GM21526 (cell line): ENCODE data around the gene ZBTB20.
A peak's percentile ranks its signal among the peaks of the same experiment; 100 is the strongest.
"Not testable (repeated sequence)": the region's sequence is repeated elsewhere in the genome, so short reads cannot be mapped to it uniquely, and the experiment has no call there.

Source experiments
- ATAC-seq: cut with Tn5 transposase; IDR thresholded peaks from one replicate; pipeline ENCODE4 v1.9.1; 2021; ENCODE audit warnings: moderate library complexity; ENCODE audit not compliant: unreplicated experiment, low FRiP score

Gene ZBTB20

DNA sequence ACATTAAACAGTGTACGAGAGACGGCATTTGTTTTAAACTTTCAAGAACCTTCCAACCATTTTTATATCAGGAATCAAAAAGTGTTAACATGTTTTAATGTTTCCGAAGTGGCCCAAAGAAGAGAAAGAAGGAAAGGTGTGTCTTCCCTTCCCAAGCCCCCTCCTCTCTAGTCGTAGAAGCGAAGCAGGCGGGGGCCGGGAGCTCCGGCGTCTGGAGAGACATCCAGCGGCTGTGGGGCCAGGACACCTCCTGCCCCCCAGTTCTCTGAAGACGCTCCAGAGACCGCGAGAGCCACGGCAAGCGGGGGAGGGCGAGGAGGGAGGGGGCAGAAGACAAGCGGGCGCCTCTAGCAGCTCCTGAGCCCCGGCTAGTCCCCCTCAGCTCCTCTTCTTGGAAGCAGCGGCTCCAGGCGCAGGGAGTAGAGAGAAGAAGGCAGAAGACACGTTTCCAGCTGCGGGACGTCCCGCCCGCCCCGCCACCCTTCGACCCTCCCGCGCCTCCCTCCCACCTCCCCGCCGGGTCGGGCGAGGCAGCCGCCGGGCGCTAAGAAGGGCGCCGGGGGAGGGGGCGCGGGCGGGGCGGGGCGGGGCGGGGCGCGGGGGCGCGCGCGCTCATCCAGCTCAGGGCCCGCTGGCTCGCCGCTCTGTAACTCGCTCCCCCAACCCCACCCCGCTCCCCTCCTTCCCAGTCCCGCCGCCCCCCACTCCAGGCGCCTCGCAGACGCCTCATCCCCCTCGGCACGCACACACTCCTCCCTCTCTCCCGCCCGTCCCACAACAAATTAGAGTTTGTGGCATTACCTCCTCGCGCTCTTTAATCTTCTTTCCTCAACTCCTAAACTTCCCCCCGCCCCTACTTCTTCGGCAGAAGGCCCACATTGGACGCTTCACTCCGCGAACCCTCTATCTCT, at the start of gene ZBTB20:
Gene ZBTB20, minus strand, starts transcription at position 871 of the 911 bp plus-strand sequence.
- peak; percentile 32 for ATAC-seq

DNA sequence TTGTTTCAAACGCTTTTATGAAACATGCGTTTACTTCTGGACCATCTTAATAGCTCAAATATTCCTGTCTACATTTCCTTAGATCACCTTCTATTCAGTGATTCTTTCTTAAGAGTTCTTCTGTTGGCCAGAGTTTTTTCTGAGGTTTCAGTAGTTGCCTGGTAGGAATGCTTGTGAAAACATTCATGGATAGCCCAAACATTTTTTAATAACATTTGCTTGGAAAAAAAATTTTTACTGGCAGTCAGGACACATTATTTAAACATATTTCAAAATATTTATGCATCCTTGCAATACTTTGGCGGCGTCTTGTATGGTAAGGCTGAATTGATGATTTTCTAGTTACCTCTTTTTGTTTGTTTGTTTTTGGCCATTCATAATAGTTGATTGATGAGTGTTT, 47.4 kb upstream of the ZBTB20 start:
- no peak for ATAC-seq

DNA sequence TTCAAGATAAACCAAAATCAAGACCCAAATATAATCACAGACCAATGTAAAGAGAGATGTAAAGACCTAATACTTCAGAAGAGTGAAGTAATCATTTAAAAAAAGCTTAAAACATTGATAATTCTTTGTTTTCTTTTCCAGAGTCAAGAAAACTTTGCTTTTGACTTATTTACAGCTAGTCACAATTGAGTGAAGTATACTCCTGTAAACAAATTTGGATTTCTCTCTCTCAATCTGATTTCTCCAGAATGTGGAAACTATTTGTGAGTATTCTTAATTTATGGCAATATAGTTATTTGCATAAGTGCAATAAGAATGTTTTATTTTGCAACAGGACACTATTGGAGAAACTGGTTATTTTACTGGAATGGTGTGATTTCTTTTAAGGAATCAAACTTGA, 43.7 kb upstream of the ZBTB20 start:
- no peak for ATAC-seq

DNA sequence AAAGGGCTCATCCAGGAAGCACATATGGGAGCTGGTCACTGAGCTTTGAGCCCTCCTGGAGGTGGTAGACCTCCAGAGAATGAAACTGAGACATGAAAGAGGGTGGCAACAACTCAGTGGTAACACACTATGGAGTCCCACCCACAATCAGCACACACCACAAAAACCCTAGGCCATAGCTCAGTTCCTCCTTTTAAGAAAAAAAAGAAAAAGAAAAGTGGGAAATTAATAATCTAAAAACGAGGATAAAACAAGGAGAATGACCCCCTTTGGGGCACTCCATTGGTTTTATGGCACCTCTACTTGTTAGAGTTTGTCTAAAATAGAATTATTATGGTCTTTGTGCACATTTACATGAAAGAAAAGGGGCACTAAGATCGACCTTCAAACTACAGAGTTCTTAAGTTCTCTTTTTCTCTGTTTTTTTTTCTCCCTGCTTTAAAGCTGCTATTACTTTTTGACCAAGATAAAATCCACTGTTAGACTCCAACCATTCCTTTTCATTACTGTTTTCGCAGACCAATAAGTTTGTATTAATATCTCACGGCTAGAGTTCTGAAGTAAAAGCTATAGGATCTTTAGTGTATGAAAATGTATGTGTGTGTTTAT, 40.2 kb upstream of the ZBTB20 start:
- peak; percentile 100 for ATAC-seq

DNA sequence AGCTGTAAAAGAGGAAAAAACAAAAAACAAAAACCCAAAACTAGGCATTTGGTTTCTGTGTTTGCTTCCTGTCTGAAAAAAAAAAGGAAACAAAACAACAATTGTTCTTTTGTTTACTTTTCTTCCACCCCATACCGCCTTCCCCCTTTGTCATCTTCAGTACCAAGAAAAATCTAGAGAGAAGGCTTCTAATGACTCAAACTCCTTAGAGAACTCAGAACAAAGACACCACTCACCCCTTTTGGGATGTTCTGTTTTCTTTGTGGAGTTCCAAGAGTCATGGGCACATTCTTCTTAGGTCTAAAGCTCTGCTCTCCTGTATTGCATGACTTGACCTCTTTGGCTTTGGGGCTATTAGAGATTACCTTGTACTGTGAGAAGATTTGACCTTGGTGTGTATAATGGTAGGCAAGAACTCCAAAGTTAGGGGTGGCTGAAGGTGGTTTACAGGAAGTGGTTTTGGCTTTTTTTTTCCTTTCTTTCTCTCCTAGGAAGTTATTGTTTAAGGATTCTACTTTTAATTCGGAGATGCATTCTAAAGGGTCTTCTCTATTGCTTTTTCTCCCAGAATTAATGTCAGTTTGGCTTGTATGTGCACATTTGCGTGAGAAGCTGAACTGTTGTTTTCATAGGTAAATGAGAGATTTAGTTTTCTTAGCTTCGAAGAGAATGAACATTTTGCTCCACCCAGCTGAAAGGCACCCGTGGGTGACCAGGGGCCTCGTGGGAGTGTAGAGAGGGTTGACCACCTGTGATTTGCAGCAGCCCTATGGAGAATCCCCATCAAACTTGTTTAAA, 39.5 kb upstream of the ZBTB20 start:
- ATAC-seq = peak; percentile 43

DNA sequence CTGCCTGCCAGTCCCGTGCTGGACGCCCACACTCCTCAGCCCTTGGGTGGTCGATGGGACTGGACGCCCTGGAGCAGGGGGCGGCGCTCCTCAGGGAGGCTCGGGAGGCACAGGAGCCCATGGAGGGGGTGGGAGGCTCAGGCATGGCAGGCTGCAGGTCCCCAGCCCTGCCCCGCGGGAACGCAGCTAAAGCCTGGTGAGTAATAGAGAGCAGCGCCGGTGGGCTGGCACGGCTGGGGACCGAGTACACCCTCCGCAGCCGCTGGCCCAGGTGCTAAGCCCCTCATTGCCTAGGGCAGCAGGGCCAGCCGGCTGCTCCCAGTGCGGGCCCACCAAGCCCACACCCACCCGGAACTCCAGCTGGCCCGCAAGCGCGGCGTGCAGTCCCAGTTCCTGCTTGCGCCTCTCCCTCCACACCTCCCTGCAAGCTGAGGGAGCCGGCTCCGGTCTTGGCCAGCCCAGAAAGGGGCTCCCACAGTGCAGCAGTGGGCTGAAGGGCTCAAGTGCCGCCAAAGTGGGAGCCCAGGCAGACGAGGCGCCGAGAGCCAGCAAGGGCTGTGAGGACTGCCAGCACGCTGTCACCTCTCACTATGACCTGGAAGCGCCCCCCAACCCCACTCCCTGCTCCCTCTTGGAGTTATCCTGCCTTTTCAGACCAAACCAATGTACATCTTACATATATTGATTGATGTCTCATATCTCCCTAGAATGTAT, 37.9 kb upstream of the ZBTB20 start:
- not testable (repeated sequence) for ATAC-seq

DNA sequence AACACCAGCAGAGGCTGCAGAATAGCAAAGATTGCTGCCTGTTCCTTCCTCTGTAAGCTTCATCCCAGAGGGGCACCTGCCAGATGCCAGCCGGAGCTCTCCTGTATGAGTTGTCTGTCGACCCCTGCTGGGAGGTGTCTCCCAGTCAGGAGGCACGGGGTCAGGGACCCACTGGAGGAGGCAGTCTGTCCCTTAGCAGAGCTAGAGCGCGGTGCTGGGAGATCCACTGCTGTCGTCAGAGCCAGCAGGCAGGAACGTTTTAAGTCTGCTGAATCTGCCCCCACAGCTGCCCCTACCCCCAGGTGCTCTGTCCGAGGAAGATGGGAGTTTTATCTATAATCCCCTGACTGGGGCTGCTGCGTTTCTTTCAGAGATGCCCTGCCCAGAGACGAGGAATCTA, 31.8 kb upstream of the ZBTB20 start:
- not testable (repeated sequence) for ATAC-seq

DNA sequence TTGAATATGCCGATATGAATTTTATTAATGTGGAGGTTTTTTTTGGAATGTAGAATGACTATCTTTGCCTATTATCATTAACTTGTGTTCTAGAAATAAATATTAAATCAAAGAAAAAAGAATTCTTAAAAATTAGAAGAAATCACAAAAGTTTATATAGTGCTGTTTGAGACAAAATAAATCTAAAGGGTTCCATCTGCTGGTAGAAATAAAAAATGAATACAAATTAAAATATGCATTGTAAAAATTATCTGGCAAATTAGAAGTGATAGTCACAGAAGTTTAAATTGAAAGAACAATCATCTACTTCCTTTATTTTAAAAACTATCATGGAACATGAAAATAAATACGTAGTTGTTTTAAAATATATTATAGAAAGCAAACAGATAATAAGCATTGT, 22.7 kb upstream of the ZBTB20 start:
- ATAC-seq = no peak

DNA sequence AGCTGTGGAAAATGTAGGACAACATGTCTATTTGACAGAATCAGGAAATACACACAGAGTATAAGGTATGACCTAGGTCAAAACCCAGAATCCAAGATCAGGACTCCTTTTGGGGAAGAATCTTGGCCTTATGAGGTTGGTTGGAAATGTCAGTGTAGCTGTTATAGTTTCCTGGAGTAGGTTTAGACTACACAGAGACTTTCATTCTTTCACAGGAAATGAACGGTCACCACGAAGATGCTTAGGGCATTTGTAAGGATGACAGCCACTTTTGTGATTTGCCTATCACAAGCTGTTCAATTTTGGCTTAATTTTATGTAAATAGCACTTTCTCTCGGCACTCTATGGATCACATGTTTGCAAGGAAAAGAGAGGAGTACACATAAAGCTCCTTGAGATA, 18.6 kb upstream of the ZBTB20 start:
- no peak for ATAC-seq

DNA sequence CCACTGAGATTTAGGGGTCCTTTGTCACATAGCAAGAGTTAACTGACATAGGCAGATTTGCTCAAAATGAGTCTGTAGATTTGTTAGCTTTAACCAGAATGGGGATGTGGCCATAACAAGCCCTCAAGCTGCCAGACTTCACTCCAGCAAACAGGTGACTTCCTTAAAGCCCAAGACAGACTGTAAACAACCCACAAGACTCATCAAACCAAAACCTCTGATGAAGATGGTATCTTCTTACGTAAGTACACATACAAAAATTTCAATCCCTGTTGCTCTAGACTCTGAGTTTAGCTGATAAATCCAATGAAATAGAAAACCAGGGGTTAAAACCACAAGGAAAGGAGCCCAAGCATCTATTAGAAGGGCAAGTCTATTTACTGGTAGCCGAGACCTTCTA, 18.2 kb upstream of the ZBTB20 start:
- no peak for ATAC-seq

DNA sequence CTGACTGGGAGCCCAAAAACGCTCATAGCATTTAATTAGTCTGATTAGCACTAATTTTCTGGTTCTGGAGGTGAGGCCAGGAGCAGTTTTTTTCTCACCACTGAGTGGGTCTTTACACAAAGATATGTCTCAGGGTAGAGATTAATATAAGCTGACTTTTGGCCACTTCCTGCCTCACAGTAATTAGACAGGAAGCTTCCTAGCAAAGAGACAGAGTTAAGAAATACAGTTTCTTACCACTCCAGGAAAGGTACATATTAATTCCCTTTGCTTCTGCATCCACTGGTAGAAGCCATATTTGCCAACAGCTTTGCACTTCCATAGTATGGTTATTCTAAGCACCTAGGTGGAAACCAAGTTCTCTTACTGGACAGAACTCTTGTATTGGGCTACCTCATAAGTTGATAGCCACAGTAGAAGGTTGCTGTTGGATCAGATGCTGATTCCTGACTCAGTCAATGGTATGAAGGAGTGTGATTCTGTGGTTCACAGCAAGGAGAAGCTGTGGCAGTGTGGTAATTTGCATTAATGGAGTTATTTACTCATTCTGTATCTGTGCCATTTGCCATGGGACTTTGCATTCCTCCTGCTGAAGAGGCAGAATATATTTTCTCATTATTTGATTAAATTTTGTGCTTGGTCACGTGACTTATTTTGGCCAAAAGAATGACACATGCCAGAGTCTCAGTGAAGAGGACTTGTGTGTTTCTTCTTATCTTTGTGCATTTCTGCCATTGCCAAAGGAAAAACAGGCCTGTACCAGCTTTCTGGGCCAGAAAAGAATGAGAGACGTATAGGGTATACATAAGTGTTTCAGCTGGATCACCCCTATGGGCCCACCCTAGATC, 17.5 kb upstream of the ZBTB20 start:
- ATAC-seq = no peak

DNA sequence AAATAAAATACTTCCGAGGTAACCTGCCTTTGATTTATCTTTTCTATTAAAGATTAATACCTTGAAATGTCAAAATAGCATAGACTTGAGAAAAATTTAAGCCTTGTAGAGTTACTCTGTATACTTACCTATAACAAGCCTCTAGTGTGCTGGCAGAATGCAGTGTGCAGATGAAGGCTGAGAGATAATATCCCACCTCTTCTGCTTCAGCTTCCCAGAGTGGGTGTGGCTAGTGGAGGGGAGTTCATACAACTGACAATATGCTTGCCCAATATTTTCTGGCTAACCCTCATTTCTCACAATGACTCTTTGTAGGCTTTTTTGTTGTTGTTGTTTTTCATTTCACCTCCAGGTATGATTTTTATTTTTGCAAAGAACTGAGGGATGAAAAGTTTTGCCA, 15.7 kb upstream of the ZBTB20 start:
- ATAC-seq = no peak

DNA sequence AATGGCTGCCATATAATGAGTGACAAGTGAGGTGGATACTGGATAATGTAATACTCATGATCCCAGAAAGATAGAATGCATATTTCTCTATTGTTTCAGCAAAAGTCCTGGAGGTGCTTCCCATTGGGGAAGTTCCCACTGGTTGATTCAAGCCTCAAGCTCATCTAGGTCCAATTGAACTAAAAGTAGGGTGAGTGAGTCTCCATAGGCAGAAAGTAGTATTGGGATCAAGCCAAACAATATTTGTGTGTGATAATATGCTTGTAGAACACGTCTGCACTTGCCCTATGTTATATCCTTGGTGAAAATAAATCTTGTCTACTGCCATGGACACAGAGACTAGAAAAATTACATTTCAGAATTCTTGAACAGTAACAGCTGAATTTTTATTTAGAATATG, 14.8 kb upstream of the ZBTB20 start:
- no peak for ATAC-seq

DNA sequence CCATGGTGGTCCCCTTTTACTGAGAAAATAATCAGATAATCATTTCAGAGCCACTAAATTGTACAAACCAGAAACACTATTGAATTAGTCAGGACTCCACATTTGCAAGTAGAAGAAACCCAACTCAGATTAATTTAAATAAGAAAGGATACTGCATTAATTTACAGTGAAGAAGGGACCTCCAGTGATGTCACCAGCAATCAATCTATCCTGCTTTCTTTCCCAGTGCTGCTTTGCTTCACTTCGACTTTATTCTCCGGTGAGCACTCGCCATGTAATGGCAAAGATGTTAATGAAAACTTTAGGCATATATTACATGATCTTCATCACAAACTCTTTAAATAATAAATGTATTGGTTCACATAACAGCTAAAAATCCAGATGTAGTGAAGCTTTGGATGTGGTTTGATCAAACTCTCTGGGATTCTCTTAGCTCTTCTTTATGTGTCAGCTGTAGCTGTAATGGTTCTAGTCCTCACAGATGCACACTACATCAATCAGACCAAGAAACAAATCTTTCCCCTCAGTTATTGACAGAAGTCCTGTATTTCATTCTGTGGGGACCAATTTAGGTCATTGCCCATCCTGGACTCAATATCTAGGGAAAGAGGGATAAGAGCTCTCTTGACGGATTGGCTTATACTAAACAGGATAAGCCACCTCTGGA, 14.2 kb upstream of the ZBTB20 start:
- ATAC-seq = no peak

DNA sequence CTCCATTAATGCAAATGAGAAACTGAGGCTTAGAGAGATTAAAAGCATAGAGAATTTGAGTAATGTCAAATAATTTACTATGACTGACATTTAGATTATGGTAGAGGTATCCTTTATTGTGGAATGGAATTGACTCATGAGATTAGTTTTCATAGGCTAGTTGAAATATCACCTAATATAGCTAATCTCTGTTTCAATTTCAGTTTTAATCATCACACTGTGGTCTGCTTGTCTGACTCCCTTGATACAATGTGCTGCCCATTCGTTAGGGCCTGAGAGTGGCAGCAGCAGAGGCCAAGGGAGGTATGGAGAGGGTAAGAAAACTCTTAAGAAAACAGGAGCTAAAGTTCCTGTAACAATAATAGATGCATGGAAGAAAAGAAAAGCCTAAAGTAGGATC, 13.2 kb upstream of the ZBTB20 start:
- peak; percentile 99 for ATAC-seq

DNA sequence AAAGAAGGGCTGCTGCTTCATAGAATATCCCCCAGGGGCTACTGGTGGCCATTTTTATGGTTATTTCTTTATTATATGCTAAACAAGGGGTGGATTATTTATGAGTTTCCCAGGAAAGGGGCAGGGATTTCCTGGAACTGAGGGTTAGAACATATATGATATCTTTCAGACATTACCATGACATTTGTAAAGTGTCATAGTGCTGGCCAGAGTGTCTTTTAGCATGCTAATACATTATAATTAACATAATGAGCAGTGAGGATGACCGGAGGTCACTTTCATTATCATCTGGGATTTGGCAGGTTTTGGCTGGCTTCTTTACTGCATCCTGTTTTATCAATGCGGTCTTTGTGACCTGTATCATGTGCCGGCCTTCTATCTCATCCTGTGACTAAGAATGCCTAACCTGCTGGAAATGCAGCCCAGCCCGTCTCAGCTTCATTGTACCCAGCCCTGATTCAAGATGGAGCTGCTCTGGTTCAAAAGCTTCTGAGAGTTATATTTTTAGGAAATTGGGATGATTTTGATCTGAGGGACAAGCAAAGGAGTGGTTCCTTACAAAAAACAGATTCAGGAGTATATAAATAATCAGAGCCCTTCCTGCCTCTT, 9.1 kb upstream of the ZBTB20 start:
- ATAC-seq = no peak

DNA sequence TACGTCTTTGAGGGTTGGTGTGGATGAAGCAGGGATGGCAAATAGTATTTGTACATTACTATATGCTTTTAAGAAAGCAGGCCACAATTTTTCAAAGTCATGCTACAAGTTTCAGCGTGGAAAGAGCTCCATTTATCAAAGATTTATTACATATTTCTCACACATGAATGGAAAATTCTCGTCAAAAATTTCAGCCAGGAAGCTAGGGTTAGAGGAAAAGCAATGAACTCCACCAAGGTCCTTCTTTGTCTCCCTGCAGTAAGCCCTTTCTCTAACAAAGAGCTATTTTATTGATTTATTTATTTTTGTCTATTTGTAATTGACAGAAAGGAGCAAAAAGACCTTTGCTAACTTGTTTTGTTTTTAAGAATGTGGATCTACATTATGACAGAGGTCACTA, 7.5 kb upstream of the ZBTB20 start:
- no peak for ATAC-seq

DNA sequence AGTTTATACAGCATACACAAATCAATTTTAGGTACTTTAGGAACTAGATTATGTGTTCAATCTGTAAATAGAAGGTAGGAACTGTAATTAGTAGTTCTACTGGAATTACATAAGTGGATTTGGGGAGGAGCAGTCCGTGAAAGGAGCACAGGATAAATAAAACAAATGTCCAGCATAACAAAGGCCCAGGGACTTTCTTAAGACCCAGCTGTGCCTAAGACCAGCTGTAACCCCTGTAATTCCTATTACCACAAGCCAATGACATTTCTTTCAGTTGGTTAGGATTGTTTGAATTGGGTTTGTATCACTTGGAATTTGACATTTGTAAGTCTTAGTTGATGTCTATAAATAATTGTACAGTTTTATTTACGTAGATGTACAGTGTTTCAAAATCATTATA, 4.8 kb upstream of the ZBTB20 start:
- ATAC-seq = no peak
